Skeletal muscle satellite cell (primary cell): Measurements from ENCODE around the gene IL11RA.
A peak's percentile ranks its signal among the peaks of the same experiment; 100 is the strongest.

ENCODE experiments used
- H3K27me3 ChIP-seq: 2 replicates; pipeline ENCODE4 v1.7.0; 2013; ENCODE audit warnings: low read length; ENCODE audit not compliant: control insufficient read depth, insufficient read depth
- H3K36me3 ChIP-seq: 2 replicates; pipeline ENCODE4 v1.7.0; 2013; ENCODE audit warnings: mild to moderate bottlenecking, control low read depth, low read length; ENCODE audit not compliant: insufficient read depth
- H3K4me1 ChIP-seq: 2 replicates; pipeline ENCODE4 v1.7.0; 2013; ENCODE audit warnings: low read length; ENCODE audit not compliant: control insufficient read depth, insufficient read depth
- H3K4me2 ChIP-seq: 2 replicates; pipeline ENCODE4 v1.7.0; 2013; ENCODE audit warnings: mild to moderate bottlenecking, low read length
- H3K4me3 ChIP-seq: 2 replicates; pipeline ENCODE4 v1.7.0; 2013; ENCODE audit warnings: low read length
- H3K9ac ChIP-seq: 2 replicates; pipeline ENCODE4 v1.7.0; 2013; ENCODE audit warnings: mild to moderate bottlenecking, low read depth, low read length, moderate library complexity
- H3K9me3 ChIP-seq: replicated peaks from 2 replicates; pipeline ENCODE4 v1.7.0; 2013; ENCODE audit warnings: mild to moderate bottlenecking, control low read depth, low read length

IL11RA gene

GRCh38 chr9:34659592-34660253, 7.7 kb downstream of the IL11RA start:
- Histone ChIP-seq H3K27me3 (no peaks in the 10 kb centered on the region), H3K36me3 (no peaks in the 10 kb centered on the region), H3K4me2 (no peak overlapping the region), H3K4me3 (no peak overlapping the region), H3K9me3 (no peaks in the 10 kb centered on the region), H3K4me1 (peaks cover 6% of the 10 kb centered on the region), H3K9ac (no peak overlapping the region)

GRCh38 chr9:34662526-34663302, 10.7 kb downstream of the IL11RA start, which contains the start of gene CCL27:
TSS of gene CCL27 (minus strand) at chr9:34662657. CDS start at chr9:34662633, 24 bp downstream.
- Histone ChIP-seq H3K36me3 (no peaks in the 10 kb centered on the region), H3K27me3 (no peaks in the 10 kb centered on the region), H3K9ac (no peak within 1 kb of the TSS), H3K9me3 (no peaks in the 10 kb centered on the region), H3K4me3 (no peak within 1 kb of the TSS), H3K4me2 (no peak within 1 kb of the TSS), H3K4me1 (peaks cover 6% of the 10 kb centered on the region)

- Histone ChIP-seq H3K9me3 (no peaks in the 10 kb centered on the region), H3K36me3 (peaks cover 3% of the 10 kb centered on the region), H3K9ac (no peak overlapping the region), H3K4me3 (no peak overlapping the region), H3K27me3 (no peaks in the 10 kb centered on the region), H3K4me2 (no peak overlapping the region), H3K4me1 (peaks cover 6% of the 10 kb centered on the region)
Observed at GRCh38 chr9:34663303-34663605, 11.3 kb downstream of the IL11RA start.

- H3K4me3 ChIP-seq, result peak overlapping the region; percentile 79
- peaks cover 6% of the 10 kb centered on the region for H3K4me1 ChIP-seq
- no peaks in the 10 kb centered on the region for H3K27me3 ChIP-seq
- peak overlapping the region; percentile 85 for H3K9ac ChIP-seq
- H3K4me2 ChIP-seq, result peak overlapping the region; percentile 95
- peaks cover 8% of the 10 kb centered on the region for H3K36me3 ChIP-seq
- H3K9me3 ChIP-seq, result no peaks in the 10 kb centered on the region
Observed at GRCh38 chr9:34664281-34665066, 12.5 kb downstream of the IL11RA start.

GRCh38 chr9:34665067-34665380, 13.0 kb downstream of the IL11RA start:
- Histone ChIP-seq H3K36me3 (peaks cover 11% of the 10 kb centered on the region), H3K4me2 (peak overlapping the region; percentile 95), H3K27me3 (no peaks in the 10 kb centered on the region), H3K4me3 (peak overlapping the region; percentile 79), H3K9ac (peak overlapping the region; percentile 85), H3K4me1 (peaks cover 6% of the 10 kb centered on the region), H3K9me3 (no peaks in the 10 kb centered on the region)

- peak overlapping the region; percentile 86 for H3K4me3 ChIP-seq
- H3K36me3 ChIP-seq, result peaks cover 11% of the 10 kb centered on the region
- H3K27me3 ChIP-seq, result no peaks in the 10 kb centered on the region
- no peaks in the 10 kb centered on the region for H3K9me3 ChIP-seq
- H3K4me1 ChIP-seq, result peaks cover 6% of the 10 kb centered on the region
- H3K4me2 ChIP-seq, result peak overlapping the region; percentile 95
- peak overlapping the region; percentile 94 for H3K9ac ChIP-seq
Observed at GRCh38 chr9:34665381-34666250, 13.6 kb downstream of the IL11RA start.

- Histone ChIP-seq H3K4me1 (no peaks in the 10 kb centered on the region), H3K9me3 (no peaks in the 10 kb centered on the region), H3K4me3 (no peak overlapping the region), H3K4me2 (no peak overlapping the region), H3K36me3 (peaks cover 11% of the 10 kb centered on the region), H3K9ac (no peak overlapping the region), H3K27me3 (no peaks in the 10 kb centered on the region)
Observed at GRCh38 chr9:34669809-34670562, 18.0 kb downstream of the IL11RA start.

- no peaks in the 10 kb centered on the region for H3K9me3 ChIP-seq
- H3K9ac ChIP-seq, result no peak overlapping the region
- peaks cover 11% of the 10 kb centered on the region for H3K36me3 ChIP-seq
- no peak overlapping the region for H3K4me3 ChIP-seq
- no peaks in the 10 kb centered on the region for H3K27me3 ChIP-seq
- no peaks in the 10 kb centered on the region for H3K4me1 ChIP-seq
- no peak overlapping the region for H3K4me2 ChIP-seq
Observed at GRCh38 chr9:34671307-34671706, 19.3 kb downstream of the IL11RA start.

GRCh38 chr9:34674440-34674839, 22.5 kb downstream of the IL11RA start:
- Histone ChIP-seq H3K9me3 (no peaks in the 10 kb centered on the region), H3K27me3 (no peaks in the 10 kb centered on the region), H3K9ac (no peak overlapping the region), H3K4me1 (no peaks in the 10 kb centered on the region), H3K4me3 (no peak overlapping the region), H3K4me2 (no peak overlapping the region), H3K36me3 (peaks cover 3% of the 10 kb centered on the region)

- no peak overlapping the region for H3K4me3 ChIP-seq
- H3K27me3 ChIP-seq, result no peaks in the 10 kb centered on the region
- no peak overlapping the region for H3K4me2 ChIP-seq
- H3K4me1 ChIP-seq, result no peaks in the 10 kb centered on the region
- no peaks in the 10 kb centered on the region for H3K9me3 ChIP-seq
- H3K9ac ChIP-seq, result no peak overlapping the region
- H3K36me3 ChIP-seq, result no peaks in the 10 kb centered on the region
Observed at GRCh38 chr9:34675048-34675714, 23.2 kb downstream of the IL11RA start.
